Endodermal cell (in vitro differentiated cells): ENCODE results near the gene SLAIN2. TPM values are rescaled to one million over a fixed set of nuclear protein-coding genes. Genes with fewer than 3 reads are reported as not detected.

ENCODE experiments used
- DNase-seq: peaks from one replicate; pipeline ENCODE4 v3.0.0-alpha.2; 2017
- H3K27ac ChIP-seq: 2 replicates; pipeline ENCODE4 v1.5.1; 2013; ENCODE audit warnings: mild to moderate bottlenecking, low read depth, low read length, moderate library complexity
- H3K27me3 ChIP-seq: 2 replicates; pipeline ENCODE4 v1.6.1; 2013; ENCODE audit warnings: mild to moderate bottlenecking, low read length, moderate library complexity; ENCODE audit not compliant: insufficient read depth, control insufficient read depth, poor library complexity, severe bottlenecking
- H3K36me3 ChIP-seq: 2 replicates; pipeline ENCODE4 v1.7.0; 2013; ENCODE audit warnings: mild to moderate bottlenecking, low read length, moderate library complexity; ENCODE audit not compliant: control insufficient read depth, insufficient read depth
- H3K4me1 ChIP-seq: one replicate; pipeline ENCODE4 v1.7.0; 2013; ENCODE audit warnings: low read length; ENCODE audit not compliant: control insufficient read depth, insufficient read depth
- H3K4me3 ChIP-seq: 2 replicates; pipeline ENCODE4 v1.5.1; 2013; ENCODE audit warnings: mild to moderate bottlenecking, low read length, moderate library complexity
- H3K9ac ChIP-seq: 2 replicates; pipeline ENCODE4 v1.6.1; 2013; ENCODE audit warnings: mild to moderate bottlenecking, low read length, moderate library complexity; ENCODE audit not compliant: poor library complexity, severe bottlenecking; ENCODE audit errors: extremely low read depth
- H3K9me3 ChIP-seq: 2 replicates; pipeline ENCODE4 v1.6.1; 2013; ENCODE audit warnings: mild to moderate bottlenecking, low read length, moderate library complexity; ENCODE audit not compliant: control insufficient read depth
- H3K27ac Mint-ChIP-seq: 2 replicates; pipeline ENCODE4 v1.8.0; 2020; ENCODE audit warnings: mixed read lengths
- H3K27me3 Mint-ChIP-seq: 2 replicates; pipeline ENCODE4 v1.8.0; 2021; ENCODE audit warnings: mild to moderate bottlenecking, mixed read lengths; ENCODE audit not compliant: insufficient read depth
- H3K36me3 Mint-ChIP-seq: 2 replicates; pipeline ENCODE4 v1.8.0; 2020; ENCODE audit warnings: low read depth, mixed read lengths
- H3K4me1 Mint-ChIP-seq: 2 replicates; pipeline ENCODE4 v1.8.0; 2020; ENCODE audit warnings: mixed read lengths
- H3K4me3 Mint-ChIP-seq: 2 replicates; pipeline ENCODE4 v1.8.0; 2020; ENCODE audit warnings: mild to moderate bottlenecking, moderate library complexity, mixed read lengths
- H3K9me3 Mint-ChIP-seq: 2 replicates; pipeline ENCODE4 v1.8.0; 2020; ENCODE audit warnings: mild to moderate bottlenecking, mixed read lengths
- CTCF ChIP-seq: fragments of 200-600 bp; sonication (generic); conservative IDR thresholded peaks from 2 replicates; pipeline ENCODE4 v1.5.0; 2021; ENCODE audit warnings: antibody characterized with exemption, mild to moderate bottlenecking
- WGBS, 2 experiments: methylation state at CpG; one replicate each; pipeline versions ENCODE4 v1.1.5 to v1.1.7; 2013; ENCODE audit warnings: missing lambda C conversion rate in 2 of 2, mixed read lengths in 1 of 2; ENCODE audit not compliant: insufficient coverage in 1 of 2, insufficient read length in 1 of 2; 5-methylcytosine and 5-hydroxymethylcytosine counted together
- total RNA-seq, 2 donors: library from RNA; stranded (reverse); fragmentation: NEBNext Ultra II Directional in 1 of 2; extraction: Animal tissue kit (Norgen Biotek cat#: 25700) in 1 of 2; gene quantifications; 2 replicates in 1 of 2; 3 replicates in 1 of 2; pipeline ENCODE4 v1.2.1, GENCODE V29; 2021

The SLAIN2 gene
- total RNA-seq, 2 donors from 2014 or later, result 42.1 to 49.8 TPM

- TF ChIP-seq CTCF, result no peak
- no peak overlapping the region for H3K9ac ChIP-seq
- peaks cover 8% of the 10 kb centered on the region for H3K36me3 ChIP-seq
- no peaks in the 10 kb centered on the region for H3K27me3 ChIP-seq
- H3K27ac ChIP-seq, result no peak overlapping the region
- H3K4me1 Mint-ChIP-seq, result peaks cover 11% of the 10 kb centered on the region
- no peak overlapping the region for H3K4me3 Mint-ChIP-seq
- peaks cover 21% of the 10 kb centered on the region for H3K9me3 Mint-ChIP-seq
- H3K27ac Mint-ChIP-seq, result no peak overlapping the region
- H3K4me1 ChIP-seq, result no peaks in the 10 kb centered on the region
- H3K9me3 ChIP-seq, result peaks cover 11% of the 10 kb centered on the region
- 39% methylated on average over 2 of the region's 2 CpGs for WGBS, 2 experiments
- peaks cover 14% of the 10 kb centered on the region for H3K36me3 Mint-ChIP-seq
- no peak overlapping the region for H3K4me3 ChIP-seq
- DNase-seq, result no peak
- H3K27me3 Mint-ChIP-seq, result no peaks in the 10 kb centered on the region
Observed at GRCh38 chr4:48369248-48369647, 27.9 kb downstream of the SLAIN2 start.

GRCh38 chr4:48369771-48370170 is 28.4 kb downstream of the SLAIN2 start:
- DNase-seq, result no peak
- Mint-ChIP-seq H3K36me3 (peaks cover 14% of the 10 kb centered on the region), H3K9me3 (peaks cover 18% of the 10 kb centered on the region), H3K4me1 (peaks cover 11% of the 10 kb centered on the region), H3K4me3 (no peak overlapping the region), H3K27me3 (no peaks in the 10 kb centered on the region), H3K27ac (no peak overlapping the region)
- Histone ChIP-seq H3K9ac (no peak overlapping the region), H3K4me1 (no peaks in the 10 kb centered on the region), H3K9me3 (peaks cover 11% of the 10 kb centered on the region), H3K27me3 (no peaks in the 10 kb centered on the region), H3K4me3 (no peak overlapping the region), H3K36me3 (peaks cover 8% of the 10 kb centered on the region), H3K27ac (peak overlapping the region; percentile 1)
- TF ChIP-seq CTCF, result no peak
- WGBS, 2 experiments, result 88% methylated on average over 1 of the region's 2 CpGs; no CpG with 5 or more reads in 1 of the 2 experiments

- H3K9ac ChIP-seq, result no peak overlapping the region
- no peak for TF ChIP-seq CTCF
- no peaks in the 10 kb centered on the region for H3K27me3 Mint-ChIP-seq
Observed at GRCh38 chr4:48370260-48371134, 29.2 kb downstream of the SLAIN2 start.

More at GRCh38 chr4:48370260-48371134, 29.2 kb downstream of the SLAIN2 start:
- H3K4me3 ChIP-seq, result no peak overlapping the region
- no peak overlapping the region for H3K27ac ChIP-seq
- Mint-ChIP-seq H3K4me1 (peaks cover 15% of the 10 kb centered on the region), H3K4me3 (no peak overlapping the region), H3K36me3 (peaks cover 10% of the 10 kb centered on the region), H3K27ac (peak overlapping the region; percentile 37), H3K9me3 (peaks cover 12% of the 10 kb centered on the region)
- no peaks in the 10 kb centered on the region for H3K27me3 ChIP-seq
- H3K36me3 ChIP-seq, result peaks cover 8% of the 10 kb centered on the region
- WGBS, 2 experiments, result 41% methylated on average over 1 of the region's 1 CpG; no CpG with 5 or more reads in 1 of the 2 experiments
- peaks cover 7% of the 10 kb centered on the region for H3K9me3 ChIP-seq
- H3K4me1 ChIP-seq, result no peaks in the 10 kb centered on the region
- DNase-seq, result no peak
